Mammary epithelial cell (primary cell): ENCODE measurements around the gene DCTN3.

Source experiments
- EZH2 ChIP-seq: IDR thresholded peaks from 2 replicates; pipeline ENCODE4 v1.6.1; 2012; ENCODE audit warnings: low read length, inconsistent platforms, borderline replicate concordance
- TF ChIP-seq, protein P1 (sequence below), 2 donors: IDR thresholded peaks in 1 of 2; conservative IDR thresholded peaks in 1 of 2; 2 replicates each; pipeline ENCODE4 v1.5.1; 2011 to 2012; ENCODE audit warnings: inconsistent platforms in 2 of 2, low read length in 2 of 2, mild to moderate bottlenecking in 2 of 2, control low read depth in 1 of 2, low read depth in 1 of 2; ENCODE audit not compliant: insufficient read depth in 1 of 2; ENCODE audit errors: extremely low read depth in 1 of 2

DNA sequence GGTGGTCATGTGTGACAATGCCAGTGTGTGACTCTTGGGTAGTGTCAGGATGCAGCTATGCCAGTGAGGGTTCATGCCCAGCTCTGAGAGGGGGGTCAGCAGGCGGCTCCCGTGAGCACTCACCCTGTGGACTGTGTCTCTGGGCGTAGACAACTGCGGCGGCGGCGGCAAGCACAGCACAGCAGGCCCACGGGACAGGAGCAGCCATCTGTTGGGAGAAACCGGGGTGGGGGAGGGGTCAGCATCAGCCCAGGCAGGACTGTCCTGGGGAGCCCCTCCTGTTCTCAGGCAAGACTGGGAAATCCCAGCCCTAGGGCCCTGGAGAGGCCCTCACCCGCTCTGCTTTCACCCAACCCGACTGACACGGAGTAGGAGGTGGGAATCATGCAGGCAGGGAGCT is 51.5 kb downstream of the DCTN3 start:
- TF ChIP-seq, protein P1, sequence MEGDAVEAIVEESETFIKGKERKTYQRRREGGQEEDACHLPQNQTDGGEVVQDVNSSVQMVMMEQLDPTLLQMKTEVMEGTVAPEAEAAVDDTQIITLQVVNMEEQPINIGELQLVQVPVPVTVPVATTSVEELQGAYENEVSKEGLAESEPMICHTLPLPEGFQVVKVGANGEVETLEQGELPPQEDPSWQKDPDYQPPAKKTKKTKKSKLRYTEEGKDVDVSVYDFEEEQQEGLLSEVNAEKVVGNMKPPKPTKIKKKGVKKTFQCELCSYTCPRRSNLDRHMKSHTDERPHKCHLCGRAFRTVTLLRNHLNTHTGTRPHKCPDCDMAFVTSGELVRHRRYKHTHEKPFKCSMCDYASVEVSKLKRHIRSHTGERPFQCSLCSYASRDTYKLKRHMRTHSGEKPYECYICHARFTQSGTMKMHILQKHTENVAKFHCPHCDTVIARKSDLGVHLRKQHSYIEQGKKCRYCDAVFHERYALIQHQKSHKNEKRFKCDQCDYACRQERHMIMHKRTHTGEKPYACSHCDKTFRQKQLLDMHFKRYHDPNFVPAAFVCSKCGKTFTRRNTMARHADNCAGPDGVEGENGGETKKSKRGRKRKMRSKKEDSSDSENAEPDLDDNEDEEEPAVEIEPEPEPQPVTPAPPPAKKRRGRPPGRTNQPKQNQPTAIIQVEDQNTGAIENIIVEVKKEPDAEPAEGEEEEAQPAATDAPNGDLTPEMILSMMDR (conservative IDR thresholded peaks at IDR 0.05 in 1 of 2, IDR thresholded peaks at IDR 0.05 in 1 of 2; ENCODE audit: extremely low read depth in 1 of 2, insufficient read depth in 1 of 2, low read depth in 1 of 2, low read length in 2 of 2) = no peak
- no peak for TF ChIP-seq EZH2
